Measurements from ENCODE around the gene FHAD1.

FHAD1 gene

GRCh38 chr1:15249081-15249480, 2.1 kb downstream of the FHAD1 start:
- no peak for DNase-seq

- DNase-seq = no peak
Observed at GRCh38 chr1:15251857-15252835, 5.1 kb downstream of the FHAD1 start.

- DNase-seq = no peak
Observed at GRCh38 chr1:15254559-15254958, 7.5 kb downstream of the FHAD1 start.

- no peak for DNase-seq
Observed at GRCh38 chr1:15255582-15256149, 8.6 kb downstream of the FHAD1 start.

- no peak for DNase-seq
Observed at GRCh38 chr1:15256584-15256983, 9.6 kb downstream of the FHAD1 start.

GRCh38 chr1:15257309-15257708, 10.3 kb downstream of the FHAD1 start:
- no peak for DNase-seq

GRCh38 chr1:15258833-15259621, 12.0 kb downstream of the FHAD1 start:
- no peak for DNase-seq

- DNase-seq = no peak
Observed at GRCh38 chr1:15259622-15260007, 12.6 kb downstream of the FHAD1 start.

GRCh38 chr1:15260418-15261154, 13.6 kb downstream of the FHAD1 start:
- DNase-seq = no peak

- DNase-seq = no peak
Observed at GRCh38 chr1:15261155-15262002, 14.4 kb downstream of the FHAD1 start.

GRCh38 chr1:15262003-15262377, 15.0 kb downstream of the FHAD1 start:
- DNase-seq = no peak

GRCh38 chr1:15262706-15263105, 15.7 kb downstream of the FHAD1 start:
- no peak for DNase-seq

- DNase-seq = no peak
Observed at GRCh38 chr1:15264769-15265168, 17.7 kb downstream of the FHAD1 start.

GRCh38 chr1:15271196-15271595, 24.2 kb downstream of the FHAD1 start:
- DNase-seq = no peak

GRCh38 chr1:15272009-15272781, 25.2 kb downstream of the FHAD1 start:
- DNase-seq = peak; percentile 68

GRCh38 chr1:15272782-15273127, 25.7 kb downstream of the FHAD1 start:
- no peak for DNase-seq

- no peak for DNase-seq
Observed at GRCh38 chr1:15273274-15273673, 26.3 kb downstream of the FHAD1 start.

- no peak for DNase-seq
Observed at GRCh38 chr1:15275921-15276683, 29.1 kb downstream of the FHAD1 start.

- no peak for DNase-seq
Observed at GRCh38 chr1:15276691-15277446, 29.8 kb downstream of the FHAD1 start.

- no peak for DNase-seq
Observed at GRCh38 chr1:15277447-15277838, 30.4 kb downstream of the FHAD1 start.
